Panc1 (cell line): ENCODE data around the gene HS3ST5.

ENCODE experiments used
- POLR2AphosphoS5 ChIP-seq: IDR thresholded peaks from 2 replicates; pipeline ENCODE4 v1.6.1; 2012; ENCODE audit warnings: mild to moderate bottlenecking, low read depth, low read length, moderate library complexity
- TCF7L2 ChIP-seq: IDR thresholded peaks from 2 replicates; pipeline ENCODE4 v1.6.1; 2011; ENCODE audit warnings: mild to moderate bottlenecking, low read depth, low read length, inconsistent platforms
- TF ChIP-seq, protein P1 (sequence below): fragments of 450-650 bp; IDR thresholded peaks from 2 replicates; pipeline ENCODE4 v1.5.1; 2017; ENCODE audit warnings: mild to moderate bottlenecking
- TF ChIP-seq, protein P2 (sequence below), 2 experiments: IDR thresholded peaks; 2 replicates each; pipeline ENCODE4 v1.6.1; 2011 to 2012; ENCODE audit warnings: low read depth in 2 of 2, control low read depth in 1 of 2, low read length in 1 of 2, mild to moderate bottlenecking in 1 of 2, moderate library complexity in 1 of 2; ENCODE audit not compliant: insufficient read depth in 1 of 2

DNA sequence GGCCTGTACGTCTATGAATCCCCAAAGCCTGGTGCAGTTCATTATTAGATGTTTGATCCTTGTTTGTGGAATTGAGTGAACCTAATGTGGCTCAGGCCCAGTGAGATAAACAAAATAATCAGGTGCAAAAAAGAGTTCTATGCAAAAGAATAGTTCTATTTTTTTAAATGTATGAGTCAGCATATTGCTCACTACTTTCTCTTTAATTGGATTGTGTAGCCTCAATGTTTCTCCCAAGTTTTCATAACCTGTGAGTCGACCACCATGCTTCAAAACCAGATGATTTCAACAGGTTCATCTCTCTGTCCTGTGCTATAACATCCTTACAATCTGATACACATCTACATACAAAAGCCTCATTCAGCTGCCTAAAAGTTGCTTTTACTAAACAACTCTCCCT, 255.3 kb downstream of the HS3ST5 start:
- TF ChIP-seq, protein P1, sequence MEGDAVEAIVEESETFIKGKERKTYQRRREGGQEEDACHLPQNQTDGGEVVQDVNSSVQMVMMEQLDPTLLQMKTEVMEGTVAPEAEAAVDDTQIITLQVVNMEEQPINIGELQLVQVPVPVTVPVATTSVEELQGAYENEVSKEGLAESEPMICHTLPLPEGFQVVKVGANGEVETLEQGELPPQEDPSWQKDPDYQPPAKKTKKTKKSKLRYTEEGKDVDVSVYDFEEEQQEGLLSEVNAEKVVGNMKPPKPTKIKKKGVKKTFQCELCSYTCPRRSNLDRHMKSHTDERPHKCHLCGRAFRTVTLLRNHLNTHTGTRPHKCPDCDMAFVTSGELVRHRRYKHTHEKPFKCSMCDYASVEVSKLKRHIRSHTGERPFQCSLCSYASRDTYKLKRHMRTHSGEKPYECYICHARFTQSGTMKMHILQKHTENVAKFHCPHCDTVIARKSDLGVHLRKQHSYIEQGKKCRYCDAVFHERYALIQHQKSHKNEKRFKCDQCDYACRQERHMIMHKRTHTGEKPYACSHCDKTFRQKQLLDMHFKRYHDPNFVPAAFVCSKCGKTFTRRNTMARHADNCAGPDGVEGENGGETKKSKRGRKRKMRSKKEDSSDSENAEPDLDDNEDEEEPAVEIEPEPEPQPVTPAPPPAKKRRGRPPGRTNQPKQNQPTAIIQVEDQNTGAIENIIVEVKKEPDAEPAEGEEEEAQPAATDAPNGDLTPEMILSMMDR: no peak
- TF ChIP-seq TCF7L2 (no peak), POLR2AphosphoS5 (no peak)
- TF ChIP-seq, protein P2, sequence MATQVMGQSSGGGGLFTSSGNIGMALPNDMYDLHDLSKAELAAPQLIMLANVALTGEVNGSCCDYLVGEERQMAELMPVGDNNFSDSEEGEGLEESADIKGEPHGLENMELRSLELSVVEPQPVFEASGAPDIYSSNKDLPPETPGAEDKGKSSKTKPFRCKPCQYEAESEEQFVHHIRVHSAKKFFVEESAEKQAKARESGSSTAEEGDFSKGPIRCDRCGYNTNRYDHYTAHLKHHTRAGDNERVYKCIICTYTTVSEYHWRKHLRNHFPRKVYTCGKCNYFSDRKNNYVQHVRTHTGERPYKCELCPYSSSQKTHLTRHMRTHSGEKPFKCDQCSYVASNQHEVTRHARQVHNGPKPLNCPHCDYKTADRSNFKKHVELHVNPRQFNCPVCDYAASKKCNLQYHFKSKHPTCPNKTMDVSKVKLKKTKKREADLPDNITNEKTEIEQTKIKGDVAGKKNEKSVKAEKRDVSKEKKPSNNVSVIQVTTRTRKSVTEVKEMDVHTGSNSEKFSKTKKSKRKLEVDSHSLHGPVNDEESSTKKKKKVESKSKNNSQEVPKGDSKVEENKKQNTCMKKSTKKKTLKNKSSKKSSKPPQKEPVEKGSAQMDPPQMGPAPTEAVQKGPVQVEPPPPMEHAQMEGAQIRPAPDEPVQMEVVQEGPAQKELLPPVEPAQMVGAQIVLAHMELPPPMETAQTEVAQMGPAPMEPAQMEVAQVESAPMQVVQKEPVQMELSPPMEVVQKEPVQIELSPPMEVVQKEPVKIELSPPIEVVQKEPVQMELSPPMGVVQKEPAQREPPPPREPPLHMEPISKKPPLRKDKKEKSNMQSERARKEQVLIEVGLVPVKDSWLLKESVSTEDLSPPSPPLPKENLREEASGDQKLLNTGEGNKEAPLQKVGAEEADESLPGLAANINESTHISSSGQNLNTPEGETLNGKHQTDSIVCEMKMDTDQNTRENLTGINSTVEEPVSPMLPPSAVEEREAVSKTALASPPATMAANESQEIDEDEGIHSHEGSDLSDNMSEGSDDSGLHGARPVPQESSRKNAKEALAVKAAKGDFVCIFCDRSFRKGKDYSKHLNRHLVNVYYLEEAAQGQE (IDR thresholded peaks at IDR 0.05; ENCODE audit: insufficient read depth in 1 of 2, low read depth in 2 of 2, low read length in 1 of 2): no peak
